ENCODE results near the gene NDRG4. TPM values are rescaled to one million over a fixed set of nuclear protein-coding genes. Genes with fewer than 3 reads are reported as not detected.

The NDRG4 gene
- total and polyA plus RNA-seq, 2 of the 13 experiments (the other 11 are each of a cell fraction or from before 2014, with no cell fraction given): 1.7 to 2.7 TPM

DNA sequence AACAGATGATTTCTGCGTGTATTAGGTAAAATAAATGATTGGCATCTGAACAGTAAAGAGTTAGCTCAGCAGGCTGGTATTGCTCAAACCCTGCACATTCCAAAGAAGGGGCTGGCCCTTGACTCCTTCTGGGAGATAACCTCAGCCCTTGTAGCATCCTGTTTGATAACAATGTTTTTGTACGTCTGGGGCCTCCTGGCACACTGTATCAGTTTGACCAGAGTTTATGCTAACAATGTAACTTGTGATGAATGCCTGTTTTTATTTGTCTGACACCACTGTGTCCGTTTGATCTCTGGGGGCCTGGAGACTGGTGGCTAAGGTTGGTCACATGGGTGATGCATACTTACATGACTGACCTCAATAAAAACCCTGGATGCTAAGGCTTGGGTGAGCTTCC lies 43.8 kb upstream of the NDRG4 start (continued):
- TF ChIP-seq JARID2 (CRISPR knock-in tag; IDR thresholded peaks at IDR 0.05; ENCODE audit: insufficient replicate concordance) (no peak), SP2 (CRISPR knock-in tag; IDR thresholded peaks at IDR 0.05) (no peak), HNRNPK (IDR thresholded peaks at IDR 0.05; ENCODE audit: low read depth, low read length, poor library complexity, severe bottlenecking) (no peak), ZNF547 (CRISPR knock-in tag; IDR thresholded peaks at IDR 0.05) (no peak), HDAC1 (CRISPR knock-in tag; IDR thresholded peaks at IDR 0.05) (0 out of 2 replicates have a peak, but pooled peaks have one; percentile 28), ZNF30 (CRISPR knock-in tag; IDR thresholded peaks at IDR 0.05) (no peak), YY1 (IDR thresholded peaks at IDR 0.05; ENCODE audit: insufficient read depth, insufficient replicate concordance, low read depth, low read length) (no peak), MTA3 (CRISPR knock-in tag; IDR thresholded peaks at IDR 0.05) (no peak), ZKSCAN5 (CRISPR knock-in tag; IDR thresholded peaks at IDR 0.05) (no peak), NCOA5 (CRISPR knock-in tag; IDR thresholded peaks at IDR 0.05) (no peak), ZNF138 (CRISPR knock-in tag; IDR thresholded peaks at IDR 0.05; ENCODE audit: low read depth) (no peak), KAT7 (CRISPR knock-in tag; IDR thresholded peaks at IDR 0.05; ENCODE audit: borderline replicate concordance) (no peak), ELF3 (CRISPR knock-in tag; IDR thresholded peaks at IDR 0.05) (no peak), TCF7 (IDR thresholded peaks at IDR 0.05; ENCODE audit: low read depth) (peak; percentile 90), RXRA (CRISPR knock-in tag; IDR thresholded peaks at IDR 0.05) (peak; percentile 81; the same call in 1 of the 2 replicates), RXRB (CRISPR knock-in tag; IDR thresholded peaks at IDR 0.05; ENCODE audit: borderline replicate concordance) (peak; percentile 66), ZNF350 (CRISPR knock-in tag; IDR thresholded peaks at IDR 0.05; ENCODE audit: borderline replicate concordance, low read depth) (no peak)
- TF ChIP-seq, protein P1, sequence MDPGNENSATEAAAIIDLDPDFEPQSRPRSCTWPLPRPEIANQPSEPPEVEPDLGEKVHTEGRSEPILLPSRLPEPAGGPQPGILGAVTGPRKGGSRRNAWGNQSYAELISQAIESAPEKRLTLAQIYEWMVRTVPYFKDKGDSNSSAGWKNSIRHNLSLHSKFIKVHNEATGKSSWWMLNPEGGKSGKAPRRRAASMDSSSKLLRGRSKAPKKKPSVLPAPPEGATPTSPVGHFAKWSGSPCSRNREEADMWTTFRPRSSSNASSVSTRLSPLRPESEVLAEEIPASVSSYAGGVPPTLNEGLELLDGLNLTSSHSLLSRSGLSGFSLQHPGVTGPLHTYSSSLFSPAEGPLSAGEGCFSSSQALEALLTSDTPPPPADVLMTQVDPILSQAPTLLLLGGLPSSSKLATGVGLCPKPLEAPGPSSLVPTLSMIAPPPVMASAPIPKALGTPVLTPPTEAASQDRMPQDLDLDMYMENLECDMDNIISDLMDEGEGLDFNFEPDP (CRISPR knock-in tag; conservative IDR thresholded peaks at IDR 0.05): no peak
- TF ChIP-seq, protein P2, sequence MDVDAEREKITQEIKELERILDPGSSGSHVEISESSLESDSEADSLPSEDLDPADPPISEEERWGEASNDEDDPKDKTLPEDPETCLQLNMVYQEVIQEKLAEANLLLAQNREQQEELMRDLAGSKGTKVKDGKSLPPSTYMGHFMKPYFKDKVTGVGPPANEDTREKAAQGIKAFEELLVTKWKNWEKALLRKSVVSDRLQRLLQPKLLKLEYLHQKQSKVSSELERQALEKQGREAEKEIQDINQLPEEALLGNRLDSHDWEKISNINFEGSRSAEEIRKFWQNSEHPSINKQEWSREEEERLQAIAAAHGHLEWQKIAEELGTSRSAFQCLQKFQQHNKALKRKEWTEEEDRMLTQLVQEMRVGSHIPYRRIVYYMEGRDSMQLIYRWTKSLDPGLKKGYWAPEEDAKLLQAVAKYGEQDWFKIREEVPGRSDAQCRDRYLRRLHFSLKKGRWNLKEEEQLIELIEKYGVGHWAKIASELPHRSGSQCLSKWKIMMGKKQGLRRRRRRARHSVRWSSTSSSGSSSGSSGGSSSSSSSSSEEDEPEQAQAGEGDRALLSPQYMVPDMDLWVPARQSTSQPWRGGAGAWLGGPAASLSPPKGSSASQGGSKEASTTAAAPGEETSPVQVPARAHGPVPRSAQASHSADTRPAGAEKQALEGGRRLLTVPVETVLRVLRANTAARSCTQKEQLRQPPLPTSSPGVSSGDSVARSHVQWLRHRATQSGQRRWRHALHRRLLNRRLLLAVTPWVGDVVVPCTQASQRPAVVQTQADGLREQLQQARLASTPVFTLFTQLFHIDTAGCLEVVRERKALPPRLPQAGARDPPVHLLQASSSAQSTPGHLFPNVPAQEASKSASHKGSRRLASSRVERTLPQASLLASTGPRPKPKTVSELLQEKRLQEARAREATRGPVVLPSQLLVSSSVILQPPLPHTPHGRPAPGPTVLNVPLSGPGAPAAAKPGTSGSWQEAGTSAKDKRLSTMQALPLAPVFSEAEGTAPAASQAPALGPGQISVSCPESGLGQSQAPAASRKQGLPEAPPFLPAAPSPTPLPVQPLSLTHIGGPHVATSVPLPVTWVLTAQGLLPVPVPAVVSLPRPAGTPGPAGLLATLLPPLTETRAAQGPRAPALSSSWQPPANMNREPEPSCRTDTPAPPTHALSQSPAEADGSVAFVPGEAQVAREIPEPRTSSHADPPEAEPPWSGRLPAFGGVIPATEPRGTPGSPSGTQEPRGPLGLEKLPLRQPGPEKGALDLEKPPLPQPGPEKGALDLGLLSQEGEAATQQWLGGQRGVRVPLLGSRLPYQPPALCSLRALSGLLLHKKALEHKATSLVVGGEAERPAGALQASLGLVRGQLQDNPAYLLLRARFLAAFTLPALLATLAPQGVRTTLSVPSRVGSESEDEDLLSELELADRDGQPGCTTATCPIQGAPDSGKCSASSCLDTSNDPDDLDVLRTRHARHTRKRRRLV (CRISPR knock-in tag; IDR thresholded peaks at IDR 0.05): no peak
- TF ChIP-seq, protein P3, sequence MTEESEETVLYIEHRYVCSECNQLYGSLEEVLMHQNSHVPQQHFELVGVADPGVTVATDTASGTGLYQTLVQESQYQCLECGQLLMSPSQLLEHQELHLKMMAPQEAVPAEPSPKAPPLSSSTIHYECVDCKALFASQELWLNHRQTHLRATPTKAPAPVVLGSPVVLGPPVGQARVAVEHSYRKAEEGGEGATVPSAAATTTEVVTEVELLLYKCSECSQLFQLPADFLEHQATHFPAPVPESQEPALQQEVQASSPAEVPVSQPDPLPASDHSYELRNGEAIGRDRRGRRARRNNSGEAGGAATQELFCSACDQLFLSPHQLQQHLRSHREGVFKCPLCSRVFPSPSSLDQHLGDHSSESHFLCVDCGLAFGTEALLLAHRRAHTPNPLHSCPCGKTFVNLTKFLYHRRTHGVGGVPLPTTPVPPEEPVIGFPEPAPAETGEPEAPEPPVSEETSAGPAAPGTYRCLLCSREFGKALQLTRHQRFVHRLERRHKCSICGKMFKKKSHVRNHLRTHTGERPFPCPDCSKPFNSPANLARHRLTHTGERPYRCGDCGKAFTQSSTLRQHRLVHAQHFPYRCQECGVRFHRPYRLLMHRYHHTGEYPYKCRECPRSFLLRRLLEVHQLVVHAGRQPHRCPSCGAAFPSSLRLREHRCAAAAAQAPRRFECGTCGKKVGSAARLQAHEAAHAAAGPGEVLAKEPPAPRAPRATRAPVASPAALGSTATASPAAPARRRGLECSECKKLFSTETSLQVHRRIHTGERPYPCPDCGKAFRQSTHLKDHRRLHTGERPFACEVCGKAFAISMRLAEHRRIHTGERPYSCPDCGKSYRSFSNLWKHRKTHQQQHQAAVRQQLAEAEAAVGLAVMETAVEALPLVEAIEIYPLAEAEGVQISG (CRISPR knock-in tag; IDR thresholded peaks at IDR 0.05): no peak
- TF ChIP-seq, protein P4, sequence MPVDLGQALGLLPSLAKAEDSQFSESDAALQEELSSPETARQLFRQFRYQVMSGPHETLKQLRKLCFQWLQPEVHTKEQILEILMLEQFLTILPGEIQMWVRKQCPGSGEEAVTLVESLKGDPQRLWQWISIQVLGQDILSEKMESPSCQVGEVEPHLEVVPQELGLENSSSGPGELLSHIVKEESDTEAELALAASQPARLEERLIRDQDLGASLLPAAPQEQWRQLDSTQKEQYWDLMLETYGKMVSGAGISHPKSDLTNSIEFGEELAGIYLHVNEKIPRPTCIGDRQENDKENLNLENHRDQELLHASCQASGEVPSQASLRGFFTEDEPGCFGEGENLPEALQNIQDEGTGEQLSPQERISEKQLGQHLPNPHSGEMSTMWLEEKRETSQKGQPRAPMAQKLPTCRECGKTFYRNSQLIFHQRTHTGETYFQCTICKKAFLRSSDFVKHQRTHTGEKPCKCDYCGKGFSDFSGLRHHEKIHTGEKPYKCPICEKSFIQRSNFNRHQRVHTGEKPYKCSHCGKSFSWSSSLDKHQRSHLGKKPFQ (CRISPR knock-in tag; IDR thresholded peaks at IDR 0.05; ENCODE audit: insufficient replicate concordance): no peak
